ENCODE results near the gene LPCAT1.

GRCh38 chr5:1524799-1525623, 1.3 kb upstream of the LPCAT1 start:
- TF ChIP-seq POLR2A (IDR thresholded peaks at IDR 0.05; ENCODE audit: low read length) (no peak), GATA1 (IDR thresholded peaks at IDR 0.05; ENCODE audit: low read depth, low read length) (no peak)
